Uterus (tissue), 4 donors: ENCODE results near the gene DYRK2. TPM values are rescaled to one million over a fixed set of nuclear protein-coding genes. Genes with fewer than 3 reads are reported as not detected.

Source experiments
- DNase-seq, 2 donors: peaks; one replicate each; pipeline ENCODE4 v3.0.0-alpha.2; 2019 to 2020
- H3K27ac ChIP-seq, 2 donors: fragments of 200-600 bp; sonication (generic); 1 replicate in 1 of 2; 2 replicates in 1 of 2; pipeline ENCODE4 v1.5.1; 2016 to 2018
- H3K27me3 ChIP-seq, 2 donors: fragments of 200-600 bp; sonication (generic); one replicate each; pipeline ENCODE4 v1.5.1; 2018 to 2019; ENCODE audit warnings: control low read depth in 1 of 2
- H3K36me3 ChIP-seq, 2 donors: fragments of 200-600 bp; sonication (generic); one replicate each; pipeline ENCODE4 v1.5.1; 2019; ENCODE audit warnings: control low read depth in 1 of 2
- H3K4me1 ChIP-seq, 2 donors: fragments of 200-600 bp; sonication (generic); one replicate each; pipeline ENCODE4 v1.5.1; 2018 to 2019; ENCODE audit warnings: control low read depth in 1 of 2
- H3K4me3 ChIP-seq, 2 donors: fragments of 200-600 bp; sonication (generic); 1 replicate in 1 of 2; 2 replicates in 1 of 2; pipeline ENCODE4 v1.5.1; 2018 to 2019; ENCODE audit warnings: mild to moderate bottlenecking in 1 of 2
- H3K9me3 ChIP-seq, 2 donors: fragments of 200-600 bp; sonication (generic); one replicate each; pipeline ENCODE4 v1.5.1; 2019; ENCODE audit warnings: control low read depth in 1 of 2
- CTCF ChIP-seq, 4 experiments: fragments of 200-600 bp in 2 of 4; fragments of 450-650 bp in 2 of 4; sonication (generic) in 2 of 4; IDR thresholded peaks; one replicate each; pipeline ENCODE4 v1.5.1; 2016 to 2019; ENCODE audit warnings: antibody characterized with exemption in 4 of 4, mild to moderate bottlenecking in 2 of 4, moderate library complexity in 1 of 4
- POLR2A ChIP-seq, 2 donors: fragments of 450-650 bp; IDR thresholded peaks; one replicate each; pipeline ENCODE4 v1.6.1; 2016; ENCODE audit warnings: antibody characterized with exemption in 2 of 2, mild to moderate bottlenecking in 1 of 2, moderate library complexity in 1 of 2
- intact Hi-C: fragments of 100-400 bp; cut with DNase I; formaldehyde crosslinking; loops from one replicate; pipeline ENCODE4 v1.15.1; 2023; ENCODE audit warnings: low total_unique reads
- total RNA-seq, 4 donors: library from RNA; depleted of rRNA in 3 of 4; stranded (reverse); fragments of >200 nt in 3 of 4; gene quantifications; one replicate each; pipeline versions ENCODE4 v1.1.0 to v1.2.4, GENCODE V29; 2014 to 2023
- donor health status: DM: yes; HTN: yes; CAD: no.

DYRK2 gene
- total RNA-seq, 4 donors from 2014 or later, result 21.5 to 59.7 (median 34.7) TPM

- H3K27me3 ChIP-seq, result no peaks in the 10 kb centered on the region
- no peaks in the 10 kb centered on the region for H3K9me3 ChIP-seq
- DNase-seq, result no peak
- no peak overlapping the region for H3K27ac ChIP-seq
- H3K36me3 ChIP-seq, result no peaks in the 10 kb centered on the region
- intact Hi-C loops, result no loop called here
- no peak for TF ChIP-seq POLR2A (IDR thresholded peaks at IDR 0.05)
- no peak for TF ChIP-seq CTCF (IDR thresholded peaks at IDR 0.05)
- no peak overlapping the region for H3K4me3 ChIP-seq
- no peaks in the 10 kb centered on the region for H3K4me1 ChIP-seq
Measured at GRCh38 chr12:67689385-67689784, 40.8 kb downstream of the DYRK2 start.

- intact Hi-C loops, result no loop called here
- no peaks in the 10 kb centered on the region for H3K4me1 ChIP-seq
- H3K36me3 ChIP-seq, result no peaks in the 10 kb centered on the region
- DNase-seq, result no peak
- TF ChIP-seq POLR2A (IDR thresholded peaks at IDR 0.05), result no peak
- no peak for TF ChIP-seq CTCF (IDR thresholded peaks at IDR 0.05)
- no peaks in the 10 kb centered on the region for H3K9me3 ChIP-seq
- no peak overlapping the region for H3K4me3 ChIP-seq
- H3K27me3 ChIP-seq, result no peaks in the 10 kb centered on the region
- no peak overlapping the region for H3K27ac ChIP-seq
Measured at GRCh38 chr12:67690656-67691055, 42.1 kb downstream of the DYRK2 start.

- Histone ChIP-seq H3K36me3 (no peaks in the 10 kb centered on the region), H3K27me3 (no peaks in the 10 kb centered on the region), H3K9me3 (no peaks in the 10 kb centered on the region), H3K4me3 (no peak overlapping the region), H3K4me1 (no peaks in the 10 kb centered on the region), H3K27ac (no peak overlapping the region)
- DNase-seq, result no peak
- TF ChIP-seq CTCF (IDR thresholded peaks at IDR 0.05) (no peak), POLR2A (IDR thresholded peaks at IDR 0.05) (no peak)
- intact Hi-C loops, result no loop called here
Measured at GRCh38 chr12:67691220-67691619, 42.7 kb downstream of the DYRK2 start.

GRCh38 chr12:67692135-67692534, 43.6 kb downstream of the DYRK2 start:
- H3K4me3 ChIP-seq, result no peak overlapping the region
- no peaks in the 10 kb centered on the region for H3K9me3 ChIP-seq
- no peak overlapping the region for H3K27ac ChIP-seq
- intact Hi-C loops, result no loop called here
- DNase-seq, result no peak
- no peaks in the 10 kb centered on the region for H3K4me1 ChIP-seq
- H3K36me3 ChIP-seq, result no peaks in the 10 kb centered on the region
- no peaks in the 10 kb centered on the region for H3K27me3 ChIP-seq
- no peak for TF ChIP-seq CTCF (IDR thresholded peaks at IDR 0.05)
- no peak for TF ChIP-seq POLR2A (IDR thresholded peaks at IDR 0.05)

GRCh38 chr12:67692966-67693365, 44.4 kb downstream of the DYRK2 start:
- Histone ChIP-seq H3K27me3 (no peaks in the 10 kb centered on the region), H3K9me3 (no peaks in the 10 kb centered on the region), H3K27ac (no peak overlapping the region), H3K4me3 (no peak overlapping the region), H3K36me3 (no peaks in the 10 kb centered on the region), H3K4me1 (no peaks in the 10 kb centered on the region)
- no peak for TF ChIP-seq CTCF (IDR thresholded peaks at IDR 0.05)
- TF ChIP-seq POLR2A (IDR thresholded peaks at IDR 0.05), result no peak
- intact Hi-C loops, result no loop called here
- DNase-seq, result no peak
